GM12872 (cell line): ENCODE data around the gene CCN2.

ENCODE experiments used
- TF ChIP-seq, protein P1 (sequence below): IDR thresholded peaks from 3 replicates; pipeline ENCODE4 v1.5.1; 2011; ENCODE audit warnings: low read depth, mild to moderate bottlenecking, low read length, moderate library complexity; ENCODE audit not compliant: insufficient read depth

The CCN2 gene

GRCh38 chr6:131918650-131919355 lies 32.4 kb downstream of the CCN2 start:
- TF ChIP-seq, protein P1, sequence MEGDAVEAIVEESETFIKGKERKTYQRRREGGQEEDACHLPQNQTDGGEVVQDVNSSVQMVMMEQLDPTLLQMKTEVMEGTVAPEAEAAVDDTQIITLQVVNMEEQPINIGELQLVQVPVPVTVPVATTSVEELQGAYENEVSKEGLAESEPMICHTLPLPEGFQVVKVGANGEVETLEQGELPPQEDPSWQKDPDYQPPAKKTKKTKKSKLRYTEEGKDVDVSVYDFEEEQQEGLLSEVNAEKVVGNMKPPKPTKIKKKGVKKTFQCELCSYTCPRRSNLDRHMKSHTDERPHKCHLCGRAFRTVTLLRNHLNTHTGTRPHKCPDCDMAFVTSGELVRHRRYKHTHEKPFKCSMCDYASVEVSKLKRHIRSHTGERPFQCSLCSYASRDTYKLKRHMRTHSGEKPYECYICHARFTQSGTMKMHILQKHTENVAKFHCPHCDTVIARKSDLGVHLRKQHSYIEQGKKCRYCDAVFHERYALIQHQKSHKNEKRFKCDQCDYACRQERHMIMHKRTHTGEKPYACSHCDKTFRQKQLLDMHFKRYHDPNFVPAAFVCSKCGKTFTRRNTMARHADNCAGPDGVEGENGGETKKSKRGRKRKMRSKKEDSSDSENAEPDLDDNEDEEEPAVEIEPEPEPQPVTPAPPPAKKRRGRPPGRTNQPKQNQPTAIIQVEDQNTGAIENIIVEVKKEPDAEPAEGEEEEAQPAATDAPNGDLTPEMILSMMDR = no peak

DNA sequence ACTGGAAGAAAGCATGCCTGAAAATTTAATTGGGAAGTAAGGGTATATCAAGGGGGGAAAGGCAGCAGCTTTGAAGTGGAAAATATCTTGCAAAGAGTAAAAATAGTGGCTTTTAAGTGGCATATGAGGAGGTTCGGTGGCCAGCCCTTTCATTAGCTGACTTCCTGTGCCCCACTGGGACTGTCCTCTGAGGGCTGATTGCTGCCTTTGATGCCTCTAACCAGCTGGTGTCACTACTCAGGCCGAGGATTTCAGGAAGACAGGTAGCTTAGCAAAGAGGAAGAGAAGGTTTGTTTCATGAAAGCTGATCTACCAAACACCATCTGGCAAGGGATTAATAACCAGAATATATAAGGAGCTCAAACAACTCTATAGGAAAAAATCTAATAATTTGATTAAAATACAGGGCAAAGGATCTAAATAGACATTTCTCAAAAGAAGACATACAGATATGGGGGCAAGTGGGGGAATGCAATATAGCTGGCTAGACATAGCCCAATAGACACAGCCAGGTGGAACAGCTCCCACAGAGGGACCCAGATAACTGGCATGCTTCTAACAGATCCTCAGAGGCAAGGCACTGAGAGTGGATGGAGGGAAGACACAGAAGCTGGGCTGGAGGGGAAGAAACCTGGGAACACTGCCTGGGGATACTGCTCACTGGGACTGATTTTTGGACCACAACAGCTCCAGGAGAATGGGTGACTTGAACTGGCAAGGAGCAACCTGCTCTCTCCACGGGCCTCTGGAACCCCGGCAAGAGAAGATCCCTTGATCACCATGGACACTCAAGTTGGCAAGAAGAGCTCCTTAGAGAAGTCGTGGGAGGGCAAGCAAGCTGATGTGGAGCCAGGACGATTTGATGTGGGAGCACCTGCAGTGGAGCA lies 33.2 kb downstream of the CCN2 start:
- TF ChIP-seq, protein P1 = no peak

GRCh38 chr6:131917318-131917717 lies 33.9 kb downstream of the CCN2 start:
- TF ChIP-seq, protein P1 = no peak

DNA sequence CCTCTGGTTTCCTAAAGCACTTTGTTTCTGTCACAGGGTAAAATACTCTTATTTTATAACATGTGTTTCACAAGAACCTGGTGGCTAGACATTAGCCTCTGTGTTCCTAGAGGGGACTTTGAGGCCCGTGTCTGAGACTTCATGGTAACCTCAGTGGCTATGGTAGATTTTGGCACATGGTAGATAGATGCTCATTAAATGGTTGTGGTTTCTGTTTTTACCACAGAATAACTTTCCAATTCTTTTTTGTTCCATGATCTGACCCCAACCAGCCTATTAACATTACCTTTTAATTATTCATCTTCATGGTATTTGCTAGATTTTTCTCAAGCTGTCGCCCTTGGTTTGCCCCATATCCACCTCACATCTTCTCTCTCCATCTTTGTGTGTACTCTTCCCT lies 34.3 kb downstream of the CCN2 start:
- TF ChIP-seq, protein P1 = no peak

- TF ChIP-seq, protein P1 = peak; percentile 79
Measured at GRCh38 chr6:131914967-131915751, 36.0 kb downstream of the CCN2 start.

GRCh38 chr6:131914234-131914633 lies 36.9 kb downstream of the CCN2 start:
- TF ChIP-seq, protein P1 = no peak

DNA sequence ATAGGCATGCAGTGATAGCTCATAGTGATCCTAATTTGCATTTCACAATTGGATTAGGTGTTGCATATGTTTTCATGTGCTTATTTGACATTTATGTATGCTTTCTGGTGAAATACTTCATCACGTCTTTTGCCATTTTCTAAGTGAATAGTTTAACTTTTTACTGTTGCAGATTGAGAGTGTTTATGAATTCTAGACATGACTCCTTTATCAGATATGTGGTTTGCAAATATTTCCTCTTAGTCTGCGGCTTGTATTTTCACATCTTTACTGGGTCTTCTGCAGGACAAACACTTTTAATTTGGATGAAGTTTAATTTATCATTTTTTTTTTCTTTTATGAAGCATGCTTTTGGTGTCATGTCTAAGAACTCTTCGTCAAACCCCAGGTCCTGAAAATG lies 39.2 kb downstream of the CCN2 start:
- TF ChIP-seq, protein P1 = no peak
